MM.1S (cell line): ENCODE data around the gene TTYH1.

Source experiments
- CTCF ChIP-seq: fragments of 300-600 bp; sonication (generic); IDR thresholded peaks from 2 replicates; pipeline ENCODE4 v1.5.1; 2016; ENCODE audit warnings: antibody characterized with exemption, low read length, mixed read lengths
- EZH2 ChIP-seq: fragments of 300-600 bp; sonication (generic); optimal IDR thresholded peaks from 2 replicates; pipeline ENCODE3; 2017; ENCODE audit warnings: low read depth, mild to moderate bottlenecking, antibody characterized with exemption, low read length, mixed read lengths
- EZH2phosphoT487 ChIP-seq: fragments of 300-600 bp; sonication (generic); IDR thresholded peaks from 2 replicates; pipeline ENCODE4 v1.6.1; 2018; ENCODE audit warnings: antibody characterized with exemption, low read length

DNA sequence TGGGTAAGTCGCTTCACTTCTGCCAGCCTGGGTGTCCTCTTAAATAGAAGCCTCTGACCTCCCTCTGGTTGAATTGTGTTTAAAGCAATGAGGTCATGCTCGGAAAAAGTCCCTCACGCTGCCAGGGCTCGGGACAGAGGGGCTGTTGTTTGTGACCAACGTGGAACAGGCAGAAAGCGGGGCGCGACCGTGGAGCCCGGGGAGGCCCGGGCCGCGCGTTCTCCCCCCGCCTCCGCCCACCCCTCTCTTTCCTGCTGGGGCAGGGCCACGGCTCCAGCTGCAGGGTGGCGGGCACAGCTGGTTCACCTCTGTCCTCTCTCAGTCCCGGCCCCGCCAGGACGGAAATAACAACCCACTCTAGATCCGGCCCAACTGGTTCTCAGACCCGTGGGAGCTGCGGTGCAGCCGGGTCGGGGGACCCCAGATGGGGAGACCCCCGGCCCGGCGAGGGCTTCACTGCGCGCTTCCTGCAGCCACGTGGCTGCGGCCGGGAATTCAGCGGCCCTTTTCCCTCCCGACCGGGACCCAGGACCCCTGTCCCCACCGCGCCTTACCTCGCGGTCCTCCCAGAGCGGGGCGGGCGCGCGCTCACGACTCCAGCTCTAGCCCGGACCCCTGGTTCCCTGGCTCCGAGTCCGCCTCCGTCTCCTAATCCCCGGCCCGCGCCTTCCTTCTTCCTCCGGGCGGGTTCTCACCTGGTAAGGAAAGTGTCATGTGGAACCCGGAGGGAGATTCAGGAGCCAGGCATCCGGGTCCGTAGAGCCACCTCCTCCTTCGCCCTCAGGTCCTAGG, 55.9 kb downstream of the TTYH1 start:
- TF ChIP-seq CTCF (no peak), EZH2phosphoT487 (peak; percentile 78; the same call in 1 of the 2 replicates), EZH2 (peak; percentile 87)
